LNCaP clone FGC (cell line): ENCODE results near the gene NKTR.

Experiments
- DNase-seq: peaks from one replicate; pipeline ENCODE4 v3.0.0-alpha.2; 2011; ENCODE audit warnings: low read depth
- H3K4me3 ChIP-seq: 2 replicates; pipeline ENCODE4 v1.5.1; 2011; ENCODE audit warnings: mild to moderate bottlenecking, low read depth, low read length, control low read depth
- TF ChIP-seq, protein P1 (sequence below): IDR thresholded peaks from 2 replicates; pipeline ENCODE4 v1.5.1; 2012; ENCODE audit warnings: mild to moderate bottlenecking; ENCODE audit not compliant: control insufficient read depth, insufficient read depth; ENCODE audit errors: extremely low read depth

Gene NKTR

DNA sequence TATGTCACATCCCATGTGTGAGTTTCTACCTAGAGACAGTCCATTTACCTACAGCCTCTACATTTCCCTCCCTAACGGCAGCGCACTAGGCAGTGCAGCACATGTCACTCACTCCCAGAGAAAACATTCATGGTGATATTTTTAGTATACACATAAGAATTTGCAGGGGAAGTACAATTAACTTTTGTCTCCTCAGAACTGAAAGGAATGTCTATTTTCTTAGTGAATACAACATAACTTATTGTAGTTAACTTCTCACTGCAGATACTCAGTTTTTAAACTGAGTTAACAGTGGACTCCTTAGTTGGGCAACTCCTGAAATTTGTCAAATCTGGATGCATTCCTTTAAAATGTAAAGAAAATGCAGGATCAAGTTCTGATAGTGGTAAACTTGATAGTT is 48.5 kb downstream of the NKTR start:
- no peak overlapping the region for H3K4me3 ChIP-seq
- TF ChIP-seq, protein P1, sequence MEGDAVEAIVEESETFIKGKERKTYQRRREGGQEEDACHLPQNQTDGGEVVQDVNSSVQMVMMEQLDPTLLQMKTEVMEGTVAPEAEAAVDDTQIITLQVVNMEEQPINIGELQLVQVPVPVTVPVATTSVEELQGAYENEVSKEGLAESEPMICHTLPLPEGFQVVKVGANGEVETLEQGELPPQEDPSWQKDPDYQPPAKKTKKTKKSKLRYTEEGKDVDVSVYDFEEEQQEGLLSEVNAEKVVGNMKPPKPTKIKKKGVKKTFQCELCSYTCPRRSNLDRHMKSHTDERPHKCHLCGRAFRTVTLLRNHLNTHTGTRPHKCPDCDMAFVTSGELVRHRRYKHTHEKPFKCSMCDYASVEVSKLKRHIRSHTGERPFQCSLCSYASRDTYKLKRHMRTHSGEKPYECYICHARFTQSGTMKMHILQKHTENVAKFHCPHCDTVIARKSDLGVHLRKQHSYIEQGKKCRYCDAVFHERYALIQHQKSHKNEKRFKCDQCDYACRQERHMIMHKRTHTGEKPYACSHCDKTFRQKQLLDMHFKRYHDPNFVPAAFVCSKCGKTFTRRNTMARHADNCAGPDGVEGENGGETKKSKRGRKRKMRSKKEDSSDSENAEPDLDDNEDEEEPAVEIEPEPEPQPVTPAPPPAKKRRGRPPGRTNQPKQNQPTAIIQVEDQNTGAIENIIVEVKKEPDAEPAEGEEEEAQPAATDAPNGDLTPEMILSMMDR = no peak
- DNase-seq = no peak

DNA sequence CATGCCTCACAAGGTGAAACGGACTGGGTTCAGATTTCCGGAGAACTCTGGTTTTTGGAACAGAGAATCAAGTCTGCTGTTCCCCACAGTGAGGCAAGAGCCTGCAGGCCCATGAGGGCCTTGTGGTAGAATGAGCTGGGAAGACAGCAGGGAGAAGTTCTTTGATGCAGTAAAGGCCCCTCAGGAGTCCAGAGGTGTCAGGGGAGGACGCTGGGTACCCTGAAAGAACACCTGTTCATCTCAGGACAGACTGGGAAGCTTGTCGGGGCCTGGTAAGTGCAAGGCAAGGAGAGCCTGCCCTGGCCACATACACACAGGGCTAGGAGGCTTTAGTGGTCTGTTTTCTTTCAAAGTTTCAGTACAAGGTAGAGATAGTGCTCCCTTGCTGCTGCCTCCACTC is 49.3 kb downstream of the NKTR start:
- TF ChIP-seq, protein P1 = no peak
- H3K4me3 ChIP-seq = no peak overlapping the region
- no peak for DNase-seq

DNA sequence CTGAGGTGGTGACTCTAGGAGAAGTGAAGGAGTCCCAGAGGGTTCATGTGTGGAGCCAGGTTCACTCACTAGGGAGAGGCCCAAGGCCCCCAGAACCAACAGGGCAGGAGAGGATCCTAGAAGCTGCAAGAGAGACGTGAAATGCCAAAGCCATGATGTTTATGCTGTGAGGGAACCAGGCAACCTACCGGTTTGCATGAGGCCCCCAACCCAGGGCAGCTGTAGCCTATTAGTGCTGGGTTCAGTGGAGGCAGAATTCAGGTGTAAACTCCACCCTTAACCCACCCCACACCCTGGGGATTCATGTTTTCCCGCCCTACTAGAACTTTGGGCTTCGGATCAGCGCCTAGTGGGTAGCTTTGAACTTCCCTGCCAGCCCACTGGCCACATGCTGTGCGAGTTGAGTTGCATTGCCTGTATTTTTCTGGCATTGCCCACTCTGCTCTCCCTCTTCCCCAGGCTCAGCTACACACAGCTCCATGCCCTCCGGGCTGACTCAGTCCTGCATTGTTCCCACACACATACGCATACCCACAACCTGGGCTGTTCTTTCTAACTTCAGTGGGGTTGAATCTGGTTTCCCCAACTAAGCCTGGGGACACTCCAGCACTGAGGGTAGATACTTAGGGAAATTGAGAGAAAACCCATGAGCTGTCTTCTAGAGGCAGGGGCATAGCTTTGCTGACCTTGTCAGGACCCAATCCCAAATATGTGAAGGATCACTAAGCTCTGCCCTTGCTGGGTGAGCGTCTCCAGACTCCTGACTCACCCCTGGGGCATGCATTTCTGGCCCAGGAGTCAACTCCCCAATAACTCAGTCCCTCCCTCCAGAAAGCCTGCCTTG is 51.0 kb downstream of the NKTR start:
- H3K4me3 ChIP-seq = no peak overlapping the region
- no peak for DNase-seq
- TF ChIP-seq, protein P1 = no peak

DNA sequence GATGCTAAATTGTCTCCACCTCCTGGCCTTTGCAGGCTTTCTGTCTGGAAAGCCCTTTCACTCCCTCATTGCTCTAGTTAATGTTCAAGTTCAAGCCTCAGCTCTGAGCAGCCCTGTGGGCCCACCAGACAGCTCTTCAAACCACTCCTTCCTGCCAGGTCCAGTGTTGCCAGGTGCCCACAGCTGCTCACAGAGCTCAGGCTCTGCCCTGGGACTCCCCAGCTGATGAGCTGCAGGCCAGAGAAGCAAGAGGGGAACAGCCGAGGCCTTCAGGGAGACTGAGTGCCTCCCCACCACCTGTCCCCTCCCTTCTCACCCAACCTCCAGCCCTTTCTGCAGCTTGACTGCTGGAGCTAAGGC is 51.7 kb downstream of the NKTR start:
- no peak overlapping the region for H3K4me3 ChIP-seq
- TF ChIP-seq, protein P1 = no peak

DNA sequence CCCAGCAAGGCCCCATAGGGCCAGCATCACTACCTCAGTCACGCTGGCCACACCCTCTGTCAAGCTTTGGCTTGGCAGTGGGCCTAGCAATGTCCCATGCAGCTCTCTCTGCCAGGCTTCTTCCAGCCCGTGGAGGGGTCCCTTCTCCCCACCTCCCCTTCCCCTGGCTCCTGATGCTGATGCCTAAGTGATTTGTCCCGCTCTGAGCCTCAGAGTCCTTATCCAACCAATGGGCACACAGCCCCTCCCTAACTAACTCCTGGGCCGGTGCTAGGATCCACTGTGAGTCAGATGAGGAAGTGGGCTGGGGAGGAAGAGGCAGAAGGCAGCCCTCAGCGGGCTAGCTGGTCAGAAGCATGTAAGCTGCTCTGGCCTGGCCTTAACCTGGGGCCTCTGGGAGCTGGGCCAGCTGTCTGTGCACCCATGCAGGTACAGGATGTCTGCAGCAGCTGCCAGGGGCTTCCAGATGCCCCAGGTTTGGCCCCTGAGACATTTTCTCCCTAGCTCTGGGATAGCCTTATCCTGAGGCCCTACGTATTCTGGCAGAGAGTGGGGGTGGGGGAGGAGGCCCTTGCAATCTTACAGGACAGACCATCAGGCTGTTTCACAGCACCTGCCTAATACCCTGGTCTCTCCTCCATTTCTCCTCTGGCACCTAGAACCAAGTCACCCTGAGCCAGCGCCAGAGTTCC is 52.3 kb downstream of the NKTR start:
- peak overlapping the region; percentile 64 for H3K4me3 ChIP-seq

More for the DNA sequence above, 51.7 kb downstream of the NKTR start:
- DNase-seq = no peak

DNA sequence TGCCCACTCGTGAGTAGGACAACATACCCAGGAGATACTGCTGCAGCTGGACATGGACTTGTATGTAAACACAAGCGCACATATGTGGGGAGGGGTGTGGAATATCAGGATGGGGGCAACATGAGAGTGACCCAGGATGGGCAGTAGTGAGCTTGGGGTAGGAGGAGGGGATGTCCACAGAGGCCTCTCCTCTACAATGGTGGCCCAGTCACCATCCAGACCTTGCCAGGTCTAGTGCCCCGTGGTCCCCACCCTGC is 52.7 kb downstream of the NKTR start:
- no peak for DNase-seq
- TF ChIP-seq, protein P1 = no peak
- peak overlapping the region; percentile 64 for H3K4me3 ChIP-seq

More for the DNA sequence above, 52.3 kb downstream of the NKTR start:
- TF ChIP-seq, protein P1 = no peak
- peak; percentile 18 for DNase-seq
